HG03095 (cell line): ENCODE measurements around the gene LRRC8C.

Experiments used
- ATAC-seq: cut with Tn5 transposase; IDR thresholded peaks from one replicate; pipeline ENCODE4 v1.9.1; 2021; ENCODE audit warnings: moderate library complexity; ENCODE audit not compliant: unreplicated experiment

LRRC8C gene

DNA sequence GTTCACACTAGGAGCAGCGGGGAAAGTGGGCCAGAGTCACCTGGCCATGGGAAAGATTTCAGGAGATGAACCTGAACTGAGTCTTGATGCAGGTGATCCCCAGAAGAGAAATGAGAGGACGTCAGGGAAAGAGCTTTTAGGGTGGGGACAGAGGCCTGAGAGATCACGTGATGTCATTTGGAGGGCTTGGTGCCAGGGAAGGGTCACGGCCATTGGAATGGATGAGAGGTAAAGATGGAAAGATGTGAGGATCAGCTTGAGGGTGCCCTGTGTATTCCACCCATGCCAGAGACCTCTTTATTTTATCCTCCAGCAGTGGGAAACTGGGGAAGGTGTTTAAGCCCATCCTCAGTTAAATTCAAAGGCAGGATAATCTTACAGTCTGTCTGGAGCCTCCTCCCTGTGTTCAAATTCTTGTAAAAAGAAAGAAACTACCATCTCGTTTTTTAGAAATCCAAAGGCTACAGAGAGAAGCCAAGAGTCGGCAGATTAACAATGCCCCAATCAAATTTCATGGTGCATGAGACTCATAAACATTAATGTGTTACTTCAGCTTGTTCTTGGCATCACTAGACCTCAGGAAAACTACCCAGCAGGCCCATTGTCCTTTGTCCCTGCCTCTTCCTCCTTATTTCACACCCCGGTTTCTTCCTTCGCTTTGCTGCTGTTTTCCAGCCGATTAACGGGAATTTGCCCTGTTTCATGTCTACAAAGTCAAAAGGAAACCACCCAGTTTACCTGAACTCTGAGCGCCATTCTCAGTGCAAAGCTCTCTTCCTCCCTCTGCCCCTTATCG is 94.8 kb downstream of the LRRC8C start:
- no peak for ATAC-seq

GRCh38 chr1:89728381-89728780 is 95.5 kb downstream of the LRRC8C start:
- no peak for ATAC-seq

DNA sequence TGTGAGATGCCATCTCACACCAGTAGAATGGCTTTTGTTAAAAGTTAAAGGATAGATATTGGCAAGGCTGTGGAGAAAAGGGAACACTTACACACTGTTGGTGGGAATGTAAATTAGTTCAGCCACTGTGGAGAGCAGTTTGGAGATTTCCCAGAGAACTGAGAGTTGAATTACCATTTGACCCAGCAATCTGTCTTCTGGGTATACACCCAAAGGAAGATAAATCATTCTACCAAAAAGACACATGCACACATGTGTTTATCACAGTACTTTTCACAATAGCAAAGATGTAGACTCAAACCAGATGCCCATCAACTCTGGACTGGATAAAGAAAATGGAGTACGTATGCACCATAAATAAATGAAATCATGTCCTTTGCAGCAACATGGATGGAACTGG is 99.3 kb downstream of the LRRC8C start:
- ATAC-seq: no peak

DNA sequence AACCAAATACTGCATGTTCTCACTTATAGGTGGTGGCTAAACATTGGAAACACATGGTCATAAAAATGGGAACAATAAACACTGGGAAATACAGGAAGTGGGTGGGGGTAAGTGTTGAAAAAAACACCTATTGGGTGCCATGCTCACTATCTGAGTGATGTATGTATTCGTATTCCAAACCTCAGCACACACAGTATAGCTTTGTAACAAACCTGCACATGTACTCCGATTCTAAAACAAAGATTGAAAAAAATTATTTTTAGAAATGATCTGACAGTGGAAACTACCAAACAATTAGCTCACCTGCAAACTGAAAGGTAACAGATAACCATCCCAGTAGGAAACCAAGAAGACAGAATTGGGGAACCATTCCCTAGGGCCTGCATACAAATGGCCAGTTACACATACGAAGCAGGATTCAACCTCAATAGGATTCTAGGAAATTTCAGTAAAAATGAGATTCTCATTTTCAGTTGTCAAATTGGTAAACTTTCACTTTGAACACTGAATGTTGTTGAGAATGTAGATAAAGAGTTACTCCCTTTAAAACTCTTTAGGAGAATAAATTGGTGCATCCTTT is 99.8 kb downstream of the LRRC8C start:
- ATAC-seq: no peak

- no peak for ATAC-seq
Measured at GRCh38 chr1:89733748-89734147, 100.8 kb downstream of the LRRC8C start.

DNA sequence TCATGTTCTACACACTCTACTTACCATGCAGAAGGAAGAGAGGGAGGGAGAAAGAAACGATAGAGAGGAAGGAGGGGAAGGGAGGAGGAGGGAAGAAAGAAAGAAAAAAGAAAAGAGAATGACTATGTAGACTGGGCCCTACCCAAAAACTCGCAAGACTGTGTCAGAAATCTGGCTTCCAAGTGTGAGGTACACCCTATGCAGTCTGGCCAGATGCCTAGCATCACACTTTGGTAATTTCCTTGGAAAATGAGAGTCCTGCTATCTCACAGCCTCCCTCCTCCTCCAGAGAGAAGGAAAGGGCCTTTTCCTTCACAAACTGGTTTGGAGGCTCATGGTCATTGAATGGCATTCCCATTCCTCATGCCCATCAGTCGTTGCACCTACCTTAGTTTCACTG is 101.5 kb downstream of the LRRC8C start:
- no peak for ATAC-seq

DNA sequence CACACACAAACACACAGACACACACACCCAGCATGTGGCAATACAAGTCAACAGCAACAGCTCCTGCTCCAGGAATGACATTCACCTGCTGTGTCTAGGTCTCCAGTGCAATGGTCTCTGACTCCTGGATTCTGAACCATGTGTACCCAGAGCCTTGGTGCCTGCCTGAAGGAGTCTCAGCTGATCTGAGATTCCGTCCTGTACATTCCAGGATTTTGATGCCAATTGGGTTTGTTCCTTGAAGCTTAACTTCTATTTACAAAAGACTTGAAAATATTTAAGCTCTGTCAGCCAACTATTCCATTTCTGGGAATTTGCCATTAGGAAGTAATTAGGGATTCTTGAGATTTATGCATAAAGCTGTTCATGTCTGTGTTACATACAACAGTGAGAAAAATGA is 102.6 kb downstream of the LRRC8C start:
- ATAC-seq: no peak

GRCh38 chr1:89736937-89737733 is 104.2 kb downstream of the LRRC8C start:
- ATAC-seq: no peak

GRCh38 chr1:89737985-89738510 is 105.1 kb downstream of the LRRC8C start:
- ATAC-seq: no peak

- ATAC-seq: no peak
Measured at GRCh38 chr1:89739013-89739843, 106.3 kb downstream of the LRRC8C start.

- no peak for ATAC-seq
Measured at GRCh38 chr1:89739844-89740216, 106.9 kb downstream of the LRRC8C start.

DNA sequence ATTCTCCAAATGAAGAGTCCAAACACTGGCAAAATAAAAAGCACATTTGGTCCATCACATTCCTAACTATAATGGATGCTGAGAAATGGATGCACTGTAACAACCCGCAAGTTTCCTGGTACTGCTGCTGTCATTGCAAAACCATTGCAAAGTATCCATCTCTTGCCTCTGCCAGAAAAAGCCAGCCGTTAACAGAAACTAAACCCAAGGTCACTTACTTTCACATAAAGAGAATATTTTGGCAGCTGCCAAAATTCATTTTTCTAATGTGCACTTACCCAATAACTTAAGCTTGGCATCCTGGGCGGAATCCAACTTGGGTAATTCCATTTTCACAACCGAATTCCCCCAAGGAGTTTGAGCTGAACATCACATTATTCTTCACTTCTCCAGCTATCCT is 110.9 kb downstream of the LRRC8C start:
- ATAC-seq: no peak

- ATAC-seq: no peak
Measured at GRCh38 chr1:89746424-89747149, 113.7 kb downstream of the LRRC8C start.

GRCh38 chr1:89753761-89754160 is 120.8 kb downstream of the LRRC8C start:
- ATAC-seq: no peak

DNA sequence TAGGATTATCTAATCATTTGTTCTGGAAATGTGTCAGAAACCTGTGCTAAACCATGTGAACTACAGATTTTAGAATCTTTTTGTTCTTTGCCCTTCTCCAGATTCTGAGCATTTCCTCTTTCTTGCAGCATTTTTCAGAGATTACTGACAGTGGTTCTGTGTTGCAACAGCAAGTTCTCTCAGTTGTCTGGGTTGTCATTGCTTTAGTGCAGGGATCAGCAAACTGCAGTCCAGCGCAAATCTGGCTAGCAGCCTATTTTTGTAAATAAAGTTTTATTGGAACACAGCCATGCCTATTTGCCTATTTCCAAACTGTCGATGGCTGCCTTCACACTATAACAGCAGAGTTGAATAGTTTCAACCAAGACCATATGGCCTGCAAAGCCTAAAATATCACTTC is 121.6 kb downstream of the LRRC8C start:
- no peak for ATAC-seq

DNA sequence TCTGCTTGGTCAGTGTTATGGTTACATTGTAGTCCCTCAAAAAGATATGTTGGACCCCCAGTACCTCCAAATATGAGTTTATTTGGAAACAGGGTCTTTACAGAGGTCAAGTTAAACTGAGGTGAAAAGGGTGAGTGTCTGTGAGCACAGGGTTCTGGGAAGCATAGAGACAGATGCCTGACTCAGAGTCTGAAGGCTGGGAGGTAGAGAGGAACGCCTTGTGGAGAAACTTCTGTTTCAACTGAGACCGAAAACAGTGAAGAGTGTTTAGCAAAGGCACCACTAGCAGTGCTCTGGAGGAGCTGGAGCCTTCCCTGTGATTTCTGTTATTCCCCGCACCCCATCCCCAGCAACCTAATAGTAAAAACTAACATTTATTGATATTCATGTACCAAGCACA is 122.7 kb downstream of the LRRC8C start:
- no peak for ATAC-seq

GRCh38 chr1:89757532-89757931 is 124.6 kb downstream of the LRRC8C start:
- no peak for ATAC-seq

GRCh38 chr1:89758156-89758555 is 125.2 kb downstream of the LRRC8C start:
- no peak for ATAC-seq

- no peak for ATAC-seq
Measured at GRCh38 chr1:89759036-89759435, 126.1 kb downstream of the LRRC8C start.

GRCh38 chr1:89760496-89760895 is 127.6 kb downstream of the LRRC8C start:
- ATAC-seq: no peak
